B cell (primary cell): Measurements from ENCODE around the gene BCL7B. TPM values are rescaled to one million over a fixed set of nuclear protein-coding genes. Genes with fewer than 3 reads are reported as not detected.

Experiments used
- ATAC-seq: fragments of 200-7000 bp; cut with Tn5 transposase; one replicate; pipeline ENCODE4 v1.10.0; 2021; ENCODE audit warnings: low read depth, mild to moderate bottlenecking, moderate number of reproducible peaks, moderate library complexity
- CTCF ChIA-PET: fragments of 350-600 bp; sonication (Branson Sonifier 250); formaldehyde crosslinking; loops from one replicate; lab custom pipeline; 2021; ENCODE audit warnings: antibody characterized with exemption, inconsistent platforms; lab: Charles Lee
- POLR2A ChIA-PET: fragments of 350-600 bp; sonication (Branson Sonifier 250); formaldehyde crosslinking; loops from one replicate; lab custom pipeline; 2021; ENCODE audit warnings: antibody characterized with exemption; lab: Charles Lee
- DNase-seq: peaks from one replicate; pipeline ENCODE4 v3.0.0; 2013
- H2AFZ ChIP-seq: 2 replicates; pipeline ENCODE4 v1.6.1; 2012; ENCODE audit warnings: mild to moderate bottlenecking, low read depth, low read length; ENCODE audit not compliant: insufficient read depth, poor library complexity, severe bottlenecking
- H3K27ac ChIP-seq, 2 donors: 1 replicate in 1 of 2; 2 replicates in 1 of 2; pipeline ENCODE4 v1.5.1; 2012 to 2013; ENCODE audit warnings: low read length in 2 of 2, mild to moderate bottlenecking in 2 of 2, moderate library complexity in 1 of 2
- H3K27me3 ChIP-seq, 4 experiments: fragments of 200-600 bp in 1 of 4; sonication (generic) in 1 of 4; replicated peaks in 1 of 4; 1 replicate in 2 of 4; 2 replicates in 2 of 4; pipeline versions ENCODE4 v1.6.1 to v1.7.0; 2013 to 2016; ENCODE audit warnings: low read length in 3 of 4, mild to moderate bottlenecking in 2 of 4, mixed read lengths in 1 of 4, moderate library complexity in 1 of 4; ENCODE audit not compliant: insufficient read depth in 4 of 4, control insufficient read depth in 3 of 4; ENCODE audit errors: control extremely low read depth in 1 of 4
- H3K36me3 ChIP-seq, 2 experiments: replicated peaks in 1 of 2; 1 replicate in 1 of 2; 2 replicates in 1 of 2; pipeline versions ENCODE4 v1.6.1 to v1.7.1; 2013; ENCODE audit warnings: low read length in 1 of 2; ENCODE audit not compliant: insufficient read depth in 2 of 2, control insufficient read depth in 1 of 2; ENCODE audit errors: control extremely low read depth in 1 of 2, extremely low read depth in 1 of 2
- H3K4me1 ChIP-seq, 2 donors: fragments of 200-600 bp in 1 of 2; sonication (generic) in 1 of 2; 1 replicate in 1 of 2; 2 replicates in 1 of 2; pipeline versions ENCODE4 v1.5.1 to v1.6.1; 2013 to 2017; ENCODE audit warnings: low read length in 2 of 2; ENCODE audit not compliant: control insufficient read depth in 2 of 2, insufficient read depth in 2 of 2
- H3K4me2 ChIP-seq: replicated peaks from 2 replicates; pipeline ENCODE3; 2012; ENCODE audit warnings: mild to moderate bottlenecking, low read depth, low read length; ENCODE audit not compliant: poor library complexity, severe bottlenecking
- H3K4me3 ChIP-seq, 5 experiments: fragments of 200-600 bp in 1 of 5; sonication (generic) in 1 of 5; 1 replicate in 3 of 5; 2 replicates in 2 of 5; pipeline versions ENCODE4 v1.5.1 to v1.7.0; 2011 to 2016; ENCODE audit warnings: low read length in 4 of 5, mild to moderate bottlenecking in 4 of 5, low read depth in 2 of 5, control low read depth in 1 of 5, moderate library complexity in 1 of 5; ENCODE audit not compliant: insufficient read depth in 1 of 5; ENCODE audit errors: control extremely low read depth in 1 of 5, extremely low read depth in 1 of 5
- H3K79me2 ChIP-seq: fragments of 200-600 bp; sonication (generic); one replicate; pipeline ENCODE4 v1.6.0; 2016; ENCODE audit warnings: low read length; ENCODE audit not compliant: control insufficient read depth, insufficient read depth
- H3K9ac ChIP-seq: fragments of 200-600 bp; sonication (generic); 2 replicates; pipeline ENCODE4 v1.6.1; 2017; ENCODE audit warnings: mild to moderate bottlenecking, low read length, moderate library complexity
- H3K9me3 ChIP-seq, 3 donors: one replicate each; pipeline versions ENCODE4 v1.6.1 to v1.7.1; 2013; ENCODE audit warnings: low read length in 2 of 3; ENCODE audit not compliant: control insufficient read depth in 2 of 3, insufficient read depth in 1 of 3; ENCODE audit errors: control extremely low read depth in 1 of 3
- H4K20me1 ChIP-seq: 2 replicates; pipeline ENCODE4 v1.6.0; 2012; ENCODE audit warnings: mild to moderate bottlenecking, low read length; ENCODE audit not compliant: insufficient read depth, control insufficient read depth, poor library complexity, severe bottlenecking
- H3K27ac Mint-ChIP-seq: one replicate; pipeline ENCODE4 v1.8.0; 2021; ENCODE audit warnings: mixed read lengths
- H3K27me3 Mint-ChIP-seq: one replicate; pipeline ENCODE4 v1.8.0; 2021; ENCODE audit warnings: mixed read lengths
- H3K4me1 Mint-ChIP-seq: one replicate; pipeline ENCODE4 v1.8.0; 2021; ENCODE audit warnings: mixed read lengths
- H3K4me3 Mint-ChIP-seq: one replicate; pipeline ENCODE4 v1.8.0; 2021; ENCODE audit warnings: mixed read lengths
- H3K9me3 Mint-ChIP-seq: one replicate; pipeline ENCODE4 v1.8.0; 2022; ENCODE audit warnings: mixed read lengths; ENCODE audit not compliant: insufficient read depth
- CTCF ChIP-seq: fragments of 200-600 bp; IDR thresholded peaks from one replicate; pipeline ENCODE4 v1.8.0; 2022; ENCODE audit warnings: antibody characterized with exemption, mild to moderate bottlenecking
- EZH2 ChIP-seq: IDR thresholded peaks from 2 replicates; pipeline ENCODE4 v1.6.1; 2012; ENCODE audit warnings: borderline replicate concordance, low read depth, mild to moderate bottlenecking, moderate library complexity, low read length; ENCODE audit not compliant: insufficient read depth, poor library complexity, severe bottlenecking
- WGBS: methylation state at CpG from one replicate; pipeline ENCODE4 v1.1.5; 2013; ENCODE audit warnings: missing lambda C conversion rate; ENCODE audit not compliant: insufficient coverage; 5-methylcytosine and 5-hydroxymethylcytosine counted together
- intact Hi-C: fragments of 100-400 bp; cut with micrococcal nuclease; formaldehyde crosslinking; loops from one replicate; pipeline ENCODE4 v1.10.0; 2022
- polyA plus RNA-seq: library from polyadenylated mRNA; depleted of rRNA; stranded (reverse); fragments of >200 nt; gene quantifications from 2 replicates; pipeline ENCODE4 v1.2.3, GENCODE V29; 2012
- total RNA-seq, 2 donors: library from RNA; stranded (reverse); fragments of 120-200 nt in 1 of 2; gene quantifications; 1 replicate in 1 of 2; 2 replicates in 1 of 2; pipeline versions ENCODE4 v1.2.3 to v1.2.4, GENCODE V29; 2013 to 2022

Gene BCL7B
- total and polyA plus RNA-seq, 2 donors (not counting 1 experiment from before 2014, with no cell fraction given), result 61.9 to 69.8 TPM

DNA sequence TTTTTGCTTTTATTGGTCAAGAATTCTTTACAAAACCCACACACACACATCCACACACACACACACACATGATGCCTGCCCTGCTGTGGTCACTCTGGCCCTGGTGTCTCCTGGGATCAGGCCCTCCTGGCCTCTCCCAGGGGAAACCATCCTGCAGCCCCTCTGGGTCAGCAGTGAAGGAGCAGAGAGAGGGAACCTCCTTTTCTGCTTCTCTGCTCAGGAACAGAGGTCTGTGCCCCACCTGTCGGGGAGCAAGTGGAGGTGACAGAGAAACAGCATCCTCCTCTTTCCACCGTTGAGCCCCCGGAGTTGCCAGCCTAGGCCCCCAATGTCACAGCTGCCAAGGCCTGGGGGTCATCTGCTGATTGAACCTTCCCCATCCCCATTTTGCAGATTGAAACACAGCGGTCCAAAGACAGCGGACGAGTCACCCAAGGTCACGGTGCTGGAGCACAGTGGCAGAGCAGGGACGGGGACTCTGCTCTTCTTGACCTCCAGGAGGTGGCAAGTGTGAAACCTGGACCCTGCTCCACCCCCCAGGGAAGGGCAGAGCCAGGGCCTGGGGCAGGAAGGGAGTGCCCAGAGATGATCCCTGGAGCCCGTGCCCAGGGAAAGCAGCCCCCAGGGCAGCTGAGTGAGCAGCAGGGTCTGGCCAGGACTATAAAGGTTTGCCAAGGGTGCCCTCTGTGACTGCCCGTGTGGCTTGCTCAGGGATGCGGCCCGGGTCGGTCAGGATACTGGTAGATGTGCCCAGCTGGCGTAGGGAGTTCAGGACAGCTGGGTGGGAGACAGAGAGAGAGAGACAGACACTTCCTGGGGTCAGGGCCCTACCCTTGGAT is 35.9 kb upstream of the BCL7B start:
- Histone ChIP-seq H3K27ac (no peak overlapping the region), H3K36me3 (no peaks in the 10 kb centered on the region), H3K79me2 (no peaks in the 10 kb centered on the region), H3K9me3 (no peaks in the 10 kb centered on the region), H3K9ac (no peak overlapping the region), H3K4me3 (no peak overlapping the region), H3K4me2 (no peak overlapping the region), H2AFZ (no peak overlapping the region), H3K4me1 (no peaks in the 10 kb centered on the region), H4K20me1 (no peaks in the 10 kb centered on the region), H3K27me3 (peaks cover 0 to 6% (median 0%) of the 10 kb centered on the region in 4 experiments)
- DNase-seq (no peak), ATAC-seq (no peak)
- ChIA-PET CTCF (interaction anchor here (1.1 kb wide), 2 partner anchors 14 to 132 kb away, joined by 3 to 5 read pairs; no protein-coding TSS in a partner anchor), POLR2A (no interaction called here)
- H3K4me3 Mint-ChIP-seq, result no peak overlapping the region
- WGBS, result 86% methylated on average over 14 of the region's 14 CpGs
- H3K9me3 Mint-ChIP-seq, result no peaks in the 10 kb centered on the region
- no peaks in the 10 kb centered on the region for H3K4me1 Mint-ChIP-seq
- H3K27me3 Mint-ChIP-seq, result peaks cover 18% of the 10 kb centered on the region
- H3K27ac Mint-ChIP-seq, result no peak overlapping the region
- intact Hi-C loops, result no loop called here
- TF ChIP-seq EZH2, result no peak
- no peak for TF ChIP-seq CTCF

- Mint-ChIP-seq H3K9me3 (no peaks in the 10 kb centered on the region), H3K4me1 (peaks cover 10% of the 10 kb centered on the region), H3K4me3 (no peak overlapping the region), H3K27me3 (no peaks in the 10 kb centered on the region), H3K27ac (peak overlapping the region; percentile 26)
- ChIA-PET POLR2A (no interaction called here), CTCF (interaction anchor here (0.6 to 3.5 kb wide), 3 partner anchors 19 to 148 kb away, joined by 3 to 18 read pairs (median 3); no protein-coding TSS in a partner anchor)
- intact Hi-C loops, result no loop called here
- no peak overlapping the region for H3K4me2 ChIP-seq
- no peak for DNase-seq
- TF ChIP-seq EZH2 (no peak), CTCF (no peak)
- H3K4me3 ChIP-seq, result no peak overlapping the region
- H3K4me1 ChIP-seq, result peaks cover 3 to 4% of the 10 kb centered on the region in 2 donors
- H3K9me3 ChIP-seq, result no peaks in the 10 kb centered on the region
- no peak for ATAC-seq
- H4K20me1 ChIP-seq, result no peaks in the 10 kb centered on the region
- no peaks in the 10 kb centered on the region for H3K79me2 ChIP-seq
- H3K27me3 ChIP-seq, result no peaks in the 10 kb centered on the region
- WGBS, result 97% methylated on average over 12 of the region's 12 CpGs
- no peak overlapping the region for H2AFZ ChIP-seq
- H3K36me3 ChIP-seq, result no peaks in the 10 kb centered on the region
- no peak overlapping the region for H3K9ac ChIP-seq
- no peak overlapping the region for H3K27ac ChIP-seq
Measured at GRCh38 chr7:73586911-73587310, 29.4 kb upstream of the BCL7B start.
